ENCODE measurements around the gene UNC5A.

The UNC5A gene

DNA sequence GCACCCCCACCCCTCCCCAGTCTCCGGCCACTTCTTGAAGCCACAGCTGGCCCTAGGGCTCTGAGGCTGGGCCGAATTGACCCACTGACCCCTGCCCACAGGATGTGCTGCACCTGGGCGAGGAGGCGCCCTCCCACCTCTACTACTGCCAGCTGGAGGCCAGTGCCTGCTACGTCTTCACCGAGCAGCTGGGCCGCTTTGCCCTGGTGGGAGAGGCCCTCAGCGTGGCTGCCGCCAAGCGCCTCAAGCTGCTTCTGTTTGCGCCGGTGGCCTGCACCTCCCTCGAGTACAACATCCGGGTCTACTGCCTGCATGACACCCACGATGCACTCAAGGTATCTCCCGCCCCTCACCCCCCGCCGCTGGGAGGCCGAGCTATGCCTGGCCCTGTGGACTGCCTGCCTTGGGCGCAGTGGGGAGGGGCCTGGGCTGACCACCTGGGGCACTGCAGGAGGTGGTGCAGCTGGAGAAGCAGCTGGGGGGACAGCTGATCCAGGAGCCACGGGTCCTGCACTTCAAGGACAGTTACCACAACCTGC, 67.5 kb downstream of the UNC5A start:
- no peak overlapping the region for H3K4me3 ChIP-seq (ENCODE audit: low read depth in 1 of 5, low read length in 5 of 5)
- no peaks in the 10 kb centered on the region for H3K9me3 ChIP-seq (ENCODE audit: control insufficient read depth in 5 of 5, low read length in 5 of 5)
- peaks cover 0 to 15% (median 0%) of the 10 kb centered on the region in 5 donors for H3K36me3 ChIP-seq (ENCODE audit: control insufficient read depth in 5 of 5, insufficient read depth in 5 of 5, low read length in 5 of 5)
- no peak overlapping the region for H3K9ac ChIP-seq (ENCODE audit: low read length in 5 of 5)
- no peaks in the 10 kb centered on the region for H3K4me1 ChIP-seq (ENCODE audit: control insufficient read depth in 5 of 5, insufficient read depth in 5 of 5, low read length in 5 of 5)
- H3K27ac ChIP-seq (ENCODE audit: low read depth, low read length), result no peak overlapping the region
- H3K27me3 ChIP-seq (ENCODE audit: control insufficient read depth in 5 of 5, insufficient read depth in 4 of 5, low read length in 5 of 5), result peaks cover 19 to 40% (median 36%) of the 10 kb centered on the region in 5 donors

DNA sequence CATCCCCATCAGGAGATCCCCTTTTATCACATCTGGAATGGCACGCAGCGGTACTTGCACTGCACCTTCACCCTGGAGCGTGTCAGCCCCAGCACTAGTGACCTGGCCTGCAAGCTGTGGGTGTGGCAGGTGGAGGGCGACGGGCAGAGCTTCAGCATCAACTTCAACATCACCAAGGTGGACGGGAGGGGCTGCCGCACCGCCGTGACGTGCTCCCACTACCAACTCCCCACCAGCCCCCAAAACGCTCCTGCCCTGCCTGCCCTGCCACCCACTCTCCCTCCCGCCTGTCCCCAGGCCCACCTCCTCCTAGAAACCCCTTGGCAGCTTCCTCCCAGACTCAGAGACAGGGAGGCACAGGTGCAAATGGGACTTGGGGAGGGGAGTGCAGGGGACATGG, 68.1 kb downstream of the UNC5A start:
- Histone ChIP-seq H3K4me1 (ENCODE audit: control insufficient read depth in 5 of 5, insufficient read depth in 5 of 5, low read length in 5 of 5) (no peaks in the 10 kb centered on the region), H3K9ac (ENCODE audit: low read length in 5 of 5) (no peak overlapping the region), H3K9me3 (ENCODE audit: control insufficient read depth in 5 of 5, low read length in 5 of 5) (no peaks in the 10 kb centered on the region), H3K36me3 (ENCODE audit: control insufficient read depth in 5 of 5, insufficient read depth in 5 of 5, low read length in 5 of 5) (peaks cover 0 to 17% (median 0%) of the 10 kb centered on the region in 5 donors), H3K4me3 (ENCODE audit: low read depth in 1 of 5, low read length in 5 of 5) (no peak overlapping the region), H3K27ac (ENCODE audit: low read depth, low read length) (no peak overlapping the region), H3K27me3 (ENCODE audit: control insufficient read depth in 5 of 5, insufficient read depth in 4 of 5, low read length in 5 of 5) (peaks cover 19 to 40% (median 36%) of the 10 kb centered on the region in 5 donors)

DNA sequence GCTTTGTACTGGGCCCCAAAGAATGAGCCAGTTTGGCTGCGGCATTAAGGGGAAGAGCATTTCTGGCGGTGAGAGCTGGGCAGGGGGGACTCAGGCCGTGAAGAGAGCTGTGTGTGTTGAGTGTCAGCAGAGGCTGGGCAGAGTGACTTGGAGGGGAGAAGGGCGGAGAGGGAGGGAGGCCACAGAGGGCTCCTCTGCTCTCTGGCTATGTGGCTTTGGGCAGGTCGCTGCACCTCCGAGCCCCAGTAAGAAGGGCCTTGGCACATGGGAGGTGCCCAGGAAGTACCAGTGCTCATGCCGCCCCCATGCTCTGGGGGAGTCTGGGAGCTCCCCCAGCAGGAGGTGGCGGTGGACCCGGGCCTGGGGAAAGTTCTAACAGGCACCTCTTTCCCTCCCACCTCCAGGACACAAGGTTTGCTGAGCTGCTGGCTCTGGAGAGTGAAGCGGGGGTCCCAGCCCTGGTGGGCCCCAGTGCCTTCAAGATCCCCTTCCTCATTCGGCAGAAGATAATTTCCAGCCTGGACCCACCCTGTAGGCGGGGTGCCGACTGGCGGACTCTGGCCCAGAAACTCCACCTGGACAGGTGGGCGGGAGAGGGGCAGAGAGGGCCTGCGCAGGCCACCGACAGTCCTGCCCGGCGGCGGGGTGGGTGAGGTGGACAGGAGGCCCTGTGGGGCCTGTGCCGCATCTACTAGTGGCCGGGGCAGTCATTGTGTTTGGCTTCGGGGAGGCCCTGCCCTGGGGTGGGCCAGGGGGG, 68.7 kb downstream of the UNC5A start:
- Histone ChIP-seq H3K4me3 (ENCODE audit: low read depth in 1 of 5, low read length in 5 of 5) (no peak overlapping the region), H3K9me3 (ENCODE audit: control insufficient read depth in 5 of 5, low read length in 5 of 5) (no peaks in the 10 kb centered on the region), H3K4me1 (ENCODE audit: control insufficient read depth in 5 of 5, insufficient read depth in 5 of 5, low read length in 5 of 5) (no peaks in the 10 kb centered on the region), H3K9ac (ENCODE audit: low read length in 5 of 5) (no peak overlapping the region), H3K27ac (ENCODE audit: low read depth, low read length) (no peak overlapping the region), H3K36me3 (ENCODE audit: control insufficient read depth in 5 of 5, insufficient read depth in 5 of 5, low read length in 5 of 5) (peaks cover 0 to 17% (median 0%) of the 10 kb centered on the region in 5 donors), H3K27me3 (ENCODE audit: control insufficient read depth in 5 of 5, insufficient read depth in 4 of 5, low read length in 5 of 5) (peaks cover 18 to 37% (median 33%) of the 10 kb centered on the region in 5 donors)

DNA sequence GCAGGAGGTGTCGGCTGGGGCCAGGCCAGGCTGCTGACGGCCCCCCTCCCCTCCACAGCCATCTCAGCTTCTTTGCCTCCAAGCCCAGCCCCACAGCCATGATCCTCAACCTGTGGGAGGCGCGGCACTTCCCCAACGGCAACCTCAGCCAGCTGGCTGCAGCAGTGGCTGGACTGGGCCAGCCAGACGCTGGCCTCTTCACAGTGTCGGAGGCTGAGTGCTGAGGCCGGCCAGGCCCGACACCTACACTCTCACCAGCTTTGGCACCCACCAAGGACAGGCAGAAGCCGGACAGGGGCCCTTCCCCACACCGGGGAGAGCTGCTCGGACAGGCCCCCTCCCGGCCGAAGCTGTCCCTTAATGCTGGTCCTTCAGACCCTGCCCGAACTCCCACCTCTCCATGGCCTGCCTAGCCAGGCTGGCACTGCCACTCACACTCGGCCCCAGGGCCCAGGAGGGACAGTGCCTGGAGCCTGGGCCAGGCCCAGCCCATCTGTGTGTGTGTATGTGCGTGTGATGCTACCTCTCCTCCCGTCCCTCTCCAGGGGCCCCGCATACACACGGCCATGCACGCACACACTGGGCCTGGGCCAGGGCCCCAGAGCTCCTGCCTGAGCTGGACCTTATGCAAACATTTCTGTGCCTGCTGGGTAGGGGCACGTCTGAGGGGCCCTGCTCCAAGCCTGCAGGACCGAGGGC, 69.5 kb downstream of the UNC5A start:
- Histone ChIP-seq H3K36me3 (ENCODE audit: control insufficient read depth in 5 of 5, insufficient read depth in 5 of 5, low read length in 5 of 5) (peaks cover 0 to 17% (median 0%) of the 10 kb centered on the region in 5 donors), H3K9ac (ENCODE audit: low read length in 5 of 5) (no peak overlapping the region), H3K9me3 (ENCODE audit: control insufficient read depth in 5 of 5, low read length in 5 of 5) (no peaks in the 10 kb centered on the region), H3K4me3 (ENCODE audit: low read depth in 1 of 5, low read length in 5 of 5) (no peak overlapping the region), H3K27me3 (ENCODE audit: control insufficient read depth in 5 of 5, insufficient read depth in 4 of 5, low read length in 5 of 5) (peaks cover 15 to 34% (median 32%) of the 10 kb centered on the region in 5 donors), H3K4me1 (ENCODE audit: control insufficient read depth in 5 of 5, insufficient read depth in 5 of 5, low read length in 5 of 5) (no peaks in the 10 kb centered on the region), H3K27ac (ENCODE audit: low read depth, low read length) (no peak overlapping the region)

DNA sequence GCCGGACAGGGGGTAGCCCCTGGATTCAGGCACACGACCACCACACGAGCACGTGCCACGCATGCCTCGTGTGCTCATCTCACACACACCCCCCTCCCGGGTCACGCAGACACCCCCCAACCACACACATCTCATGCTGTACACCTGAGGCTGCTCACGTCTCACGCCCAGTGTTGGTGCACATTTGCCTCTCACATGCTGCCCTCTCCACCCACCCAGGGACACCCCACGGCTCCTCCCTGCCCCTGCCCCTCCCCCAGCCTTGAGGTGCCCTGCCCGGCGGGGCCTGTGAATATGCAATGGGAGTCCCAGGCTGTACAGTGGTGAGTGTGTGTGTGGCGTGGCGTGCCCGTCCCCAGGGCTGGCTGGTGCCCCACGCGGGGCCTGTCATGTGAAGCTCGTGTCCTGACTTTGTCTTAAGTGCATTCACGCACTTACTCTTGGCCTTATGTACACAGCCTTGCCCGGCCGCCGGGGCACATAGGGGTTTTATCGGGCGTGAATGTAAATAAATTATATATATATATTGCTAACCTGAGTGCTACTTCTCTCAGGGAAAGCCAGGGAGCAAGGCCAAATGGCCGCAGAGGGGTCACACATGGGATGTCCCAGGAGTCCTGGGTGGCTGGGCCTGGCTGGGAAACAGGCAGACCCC, 70.1 kb downstream of the UNC5A start:
- H3K4me1 ChIP-seq (ENCODE audit: control insufficient read depth in 5 of 5, insufficient read depth in 5 of 5, low read length in 5 of 5), result no peaks in the 10 kb centered on the region
- H3K4me3 ChIP-seq (ENCODE audit: low read depth in 1 of 5, low read length in 5 of 5), result no peak overlapping the region
- no peak overlapping the region for H3K27ac ChIP-seq (ENCODE audit: low read depth, low read length)
- no peaks in the 10 kb centered on the region for H3K9me3 ChIP-seq (ENCODE audit: control insufficient read depth in 5 of 5, low read length in 5 of 5)
- peaks cover 12 to 34% (median 25%) of the 10 kb centered on the region in 5 donors for H3K27me3 ChIP-seq (ENCODE audit: control insufficient read depth in 5 of 5, insufficient read depth in 4 of 5, low read length in 5 of 5)
- H3K9ac ChIP-seq (ENCODE audit: low read length in 5 of 5), result no peak overlapping the region
- peaks cover 0 to 17% (median 0%) of the 10 kb centered on the region in 5 donors for H3K36me3 ChIP-seq (ENCODE audit: control insufficient read depth in 5 of 5, insufficient read depth in 5 of 5, low read length in 5 of 5)

DNA sequence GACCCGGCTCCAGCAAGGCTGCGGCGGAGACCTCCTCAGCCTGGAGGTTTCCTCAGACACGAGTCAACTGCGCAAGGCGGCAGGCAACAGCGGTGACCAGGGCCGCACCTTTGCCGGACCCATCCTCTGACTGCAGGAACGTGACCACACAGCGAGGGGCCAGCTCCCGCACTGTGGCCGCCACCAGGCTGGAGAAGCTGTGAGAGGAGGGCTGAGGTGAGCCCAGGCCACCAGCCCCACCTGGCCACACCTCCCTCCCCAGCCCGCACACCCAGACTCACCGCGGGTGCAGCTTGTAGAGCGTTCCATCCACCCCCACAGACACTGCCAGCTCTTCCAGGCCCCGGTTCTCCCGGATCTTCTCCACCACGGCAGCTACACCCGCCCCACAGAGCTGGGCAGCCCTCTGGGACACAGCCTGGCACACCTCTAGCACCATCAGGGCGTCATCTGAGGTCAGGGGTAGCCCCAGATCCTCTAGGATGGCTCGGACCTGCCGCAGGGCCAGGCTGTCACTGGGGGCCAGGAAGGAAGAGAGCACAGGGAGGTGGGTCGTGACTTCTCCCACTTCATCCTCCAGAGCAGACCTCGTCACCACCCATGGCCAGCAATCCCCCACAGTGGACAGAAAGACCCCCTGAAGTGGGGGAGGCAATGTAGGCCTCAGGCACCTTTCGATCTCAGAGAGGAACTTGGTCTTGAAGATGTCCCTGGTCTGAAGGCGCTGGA, 70.8 kb downstream of the UNC5A start:
- peaks cover 0 to 17% (median 0%) of the 10 kb centered on the region in 5 donors for H3K36me3 ChIP-seq (ENCODE audit: control insufficient read depth in 5 of 5, insufficient read depth in 5 of 5, low read length in 5 of 5)
- no peak overlapping the region for H3K27ac ChIP-seq (ENCODE audit: low read depth, low read length)
- H3K9me3 ChIP-seq (ENCODE audit: control insufficient read depth in 5 of 5, low read length in 5 of 5), result no peaks in the 10 kb centered on the region
- no peak overlapping the region for H3K9ac ChIP-seq (ENCODE audit: low read length in 5 of 5)
- H3K4me1 ChIP-seq (ENCODE audit: control insufficient read depth in 5 of 5, insufficient read depth in 5 of 5, low read length in 5 of 5), result no peaks in the 10 kb centered on the region
- no peak overlapping the region for H3K4me3 ChIP-seq (ENCODE audit: low read depth in 1 of 5, low read length in 5 of 5)
- peaks cover 6 to 29% (median 23%) of the 10 kb centered on the region in 5 donors for H3K27me3 ChIP-seq (ENCODE audit: control insufficient read depth in 5 of 5, insufficient read depth in 4 of 5, low read length in 5 of 5)

DNA sequence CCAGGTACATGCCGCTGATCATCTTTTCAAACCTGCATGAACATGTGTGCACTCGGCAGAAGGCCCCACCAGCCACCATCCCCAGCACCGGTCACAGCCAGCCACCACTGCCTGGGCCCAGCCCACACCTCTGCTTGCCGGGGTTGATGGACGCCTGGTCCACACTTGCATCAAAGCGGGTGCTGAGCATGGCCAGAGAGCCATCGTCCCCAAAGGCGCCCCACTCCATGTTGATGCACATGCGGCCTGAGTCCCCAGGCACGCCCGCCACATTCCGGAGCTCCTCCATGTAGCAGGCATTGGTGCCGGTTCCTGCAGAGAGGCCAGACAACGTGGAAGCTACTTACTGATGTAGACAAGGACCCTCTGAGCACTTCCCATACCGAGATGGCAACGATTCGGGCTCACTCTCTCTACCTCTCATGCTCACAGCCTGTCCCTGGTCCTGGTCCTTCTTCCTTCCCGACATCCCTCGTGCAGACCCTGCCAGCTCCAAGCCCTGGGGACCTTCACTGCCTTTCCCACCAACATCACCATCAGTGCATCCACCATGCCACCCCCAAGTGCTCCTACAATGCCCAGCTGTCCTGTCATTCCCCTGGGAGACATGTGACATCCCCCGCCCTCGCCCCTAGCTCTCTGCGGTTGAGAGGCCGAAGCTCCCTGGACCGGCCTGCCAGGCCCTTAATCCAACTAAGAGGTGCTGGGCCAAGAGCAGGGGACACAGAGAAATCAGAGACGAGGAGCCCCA, 71.6 kb downstream of the UNC5A start:
- H3K36me3 ChIP-seq (ENCODE audit: control insufficient read depth in 5 of 5, insufficient read depth in 5 of 5, low read length in 5 of 5), result peaks cover 0 to 19% (median 0%) of the 10 kb centered on the region in 5 donors

DNA sequence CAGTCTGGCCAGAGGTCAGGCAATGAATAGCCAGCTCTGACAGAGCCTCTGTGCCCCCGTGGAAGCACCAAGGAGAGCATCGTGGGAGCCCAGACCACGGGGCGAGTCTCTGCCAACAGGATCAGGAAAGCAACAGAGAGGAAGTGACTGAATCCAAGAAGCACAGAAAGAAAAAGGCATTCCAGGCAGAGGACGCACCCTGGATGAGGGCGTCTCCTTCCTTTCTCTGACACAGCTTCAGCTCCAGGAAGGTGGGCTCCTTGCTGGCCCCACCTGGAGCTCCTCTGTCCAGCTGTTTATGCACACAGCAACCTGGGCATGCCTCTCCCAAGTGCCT, 72.2 kb downstream of the UNC5A start:
- Histone ChIP-seq H3K4me3 (ENCODE audit: low read depth in 1 of 5, low read length in 5 of 5) (no peak overlapping the region), H3K9ac (ENCODE audit: low read length in 5 of 5) (no peak overlapping the region), H3K4me1 (ENCODE audit: control insufficient read depth in 5 of 5, insufficient read depth in 5 of 5, low read length in 5 of 5) (no peaks in the 10 kb centered on the region), H3K27ac (ENCODE audit: low read depth, low read length) (no peak overlapping the region), H3K36me3 (ENCODE audit: control insufficient read depth in 5 of 5, insufficient read depth in 5 of 5, low read length in 5 of 5) (peaks cover 0 to 25% (median 0%) of the 10 kb centered on the region in 5 donors), H3K27me3 (ENCODE audit: control insufficient read depth in 5 of 5, insufficient read depth in 4 of 5, low read length in 5 of 5) (peaks cover 3 to 17% (median 10%) of the 10 kb centered on the region in 5 donors), H3K9me3 (ENCODE audit: control insufficient read depth in 5 of 5, low read length in 5 of 5) (no peaks in the 10 kb centered on the region)

More for the DNA sequence above, 71.6 kb downstream of the UNC5A start:
- Histone ChIP-seq H3K27me3 (ENCODE audit: control insufficient read depth in 5 of 5, insufficient read depth in 4 of 5, low read length in 5 of 5) (peaks cover 3 to 21% (median 15%) of the 10 kb centered on the region in 5 donors), H3K9me3 (ENCODE audit: control insufficient read depth in 5 of 5, low read length in 5 of 5) (no peaks in the 10 kb centered on the region), H3K4me1 (ENCODE audit: control insufficient read depth in 5 of 5, insufficient read depth in 5 of 5, low read length in 5 of 5) (no peaks in the 10 kb centered on the region), H3K27ac (ENCODE audit: low read depth, low read length) (no peak overlapping the region), H3K9ac (ENCODE audit: low read length in 5 of 5) (no peak overlapping the region), H3K4me3 (ENCODE audit: low read depth in 1 of 5, low read length in 5 of 5) (no peak overlapping the region)
